HG03103 (cell line): ENCODE results near the gene KRT73.

Experiments used
- ATAC-seq: cut with Tn5 transposase; IDR thresholded peaks from one replicate; pipeline ENCODE4 v1.9.1; 2021; ENCODE audit warnings: low read depth; ENCODE audit not compliant: unreplicated experiment

The KRT73 gene

GRCh38 chr12:52627395-52628110 lies 9.2 kb upstream of the KRT73 start:
- no peak for ATAC-seq

GRCh38 chr12:52622349-52622748 lies 4.0 kb upstream of the KRT73 start:
- no peak for ATAC-seq

- no peak for ATAC-seq
These were observed 507 bp upstream of the KRT73 start for GRCh38 chr12:52618866-52619265.

- ATAC-seq = no peak
These were observed 965 bp downstream of the KRT73 start for GRCh38 chr12:52617403-52617785.

GRCh38 chr12:52616680-52617402 lies 1.5 kb downstream of the KRT73 start:
- ATAC-seq = no peak

- no peak for ATAC-seq
These were observed 2.4 kb downstream of the KRT73 start for GRCh38 chr12:52615912-52616311.

GRCh38 chr12:52615208-52615868 lies 3.0 kb downstream of the KRT73 start:
- ATAC-seq = no peak

GRCh38 chr12:52614381-52615207 lies 3.8 kb downstream of the KRT73 start:
- ATAC-seq = no peak

GRCh38 chr12:52613384-52614030 lies 4.9 kb downstream of the KRT73 start:
- ATAC-seq = no peak

GRCh38 chr12:52612431-52613383 lies 5.7 kb downstream of the KRT73 start:
- no peak for ATAC-seq

GRCh38 chr12:52611080-52611468 lies 7.3 kb downstream of the KRT73 start:
- ATAC-seq = no peak

- no peak for ATAC-seq
These were observed 9.3 kb downstream of the KRT73 start for GRCh38 chr12:52608826-52609630.

GRCh38 chr12:52608161-52608560 lies 10.2 kb downstream of the KRT73 start:
- ATAC-seq = no peak

GRCh38 chr12:52607314-52607713 lies 11.0 kb downstream of the KRT73 start:
- no peak for ATAC-seq

- no peak for ATAC-seq
These were observed 11.7 kb downstream of the KRT73 start for GRCh38 chr12:52606581-52607218.

GRCh38 chr12:52606096-52606495 lies 12.3 kb downstream of the KRT73 start:
- ATAC-seq = no peak

- no peak for ATAC-seq
These were observed 12.8 kb downstream of the KRT73 start for GRCh38 chr12:52605542-52605941.

GRCh38 chr12:52604859-52605258 lies 13.5 kb downstream of the KRT73 start:
- ATAC-seq = no peak
